Stimulated activated CD8-positive, alpha-beta memory T cell treated with anti-CD3 and anti-CD28 coated beads, Interleukin-4, amount 100 ng/mL, for 1 hour (primary cell): Measurements from ENCODE around the gene GRK7.
"Not testable (repeated sequence)": the region's sequence is repeated elsewhere in the genome, so short reads cannot be mapped to it uniquely, and the experiment has no call there.

Source experiments
- DNase-seq, 2 donors: peaks; one replicate each; pipeline ENCODE4 v3.0.0-alpha.2; 2020; ENCODE audit warnings: low read depth in 2 of 2, low spot score in 1 of 2

Gene GRK7

GRCh38 chr3:141754032-141754431, 9.2 kb upstream of the GRK7 start:
- no peak for DNase-seq

DNA sequence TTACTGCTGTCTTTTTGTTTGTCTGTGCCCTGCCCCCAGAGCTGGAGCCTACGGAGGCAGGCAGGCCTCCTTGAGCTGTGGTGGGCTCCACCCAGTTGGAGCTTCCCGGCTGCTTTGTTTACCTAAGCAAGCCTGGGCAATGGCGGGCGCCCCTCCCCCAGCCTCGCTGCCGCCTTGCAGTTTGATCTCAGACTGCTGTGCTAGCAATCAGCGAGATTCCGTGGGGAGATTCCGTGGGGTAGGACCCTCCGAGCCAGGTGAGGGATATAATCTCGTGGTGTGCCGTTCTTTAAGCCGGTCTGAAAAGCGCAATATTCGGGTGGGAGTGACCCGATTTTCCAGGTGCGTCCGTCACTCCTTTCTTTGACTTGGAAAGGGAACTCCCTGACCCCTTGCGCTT, 656 bp upstream of the GRK7 start:
- not testable (repeated sequence) for DNase-seq

- no peak for DNase-seq
Measured at GRCh38 chr3:141764045-141764444, 837 bp downstream of the GRK7 start.

GRCh38 chr3:141764465-141764864, 1.3 kb downstream of the GRK7 start:
- DNase-seq, result no peak

DNA sequence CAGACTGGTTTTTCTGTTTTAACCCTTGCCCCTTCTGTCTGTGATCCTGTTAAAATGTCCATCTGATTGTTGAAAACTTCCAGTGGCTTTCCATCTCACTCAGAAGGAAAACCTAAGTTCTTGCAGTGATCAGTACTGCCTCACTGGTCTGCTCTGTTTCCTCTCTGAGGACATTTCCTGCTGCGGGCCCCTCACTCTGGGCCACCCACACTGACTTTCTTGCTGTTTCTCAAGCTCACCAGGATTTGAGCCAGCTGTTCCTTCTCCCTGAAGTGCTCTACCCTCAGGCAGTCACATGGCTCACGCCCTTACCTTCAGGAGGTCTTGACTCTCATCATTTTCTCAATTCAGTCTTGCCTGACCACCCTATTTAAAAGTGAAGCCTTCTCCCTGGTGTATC, 1.8 kb downstream of the GRK7 start:
- no peak for DNase-seq

DNA sequence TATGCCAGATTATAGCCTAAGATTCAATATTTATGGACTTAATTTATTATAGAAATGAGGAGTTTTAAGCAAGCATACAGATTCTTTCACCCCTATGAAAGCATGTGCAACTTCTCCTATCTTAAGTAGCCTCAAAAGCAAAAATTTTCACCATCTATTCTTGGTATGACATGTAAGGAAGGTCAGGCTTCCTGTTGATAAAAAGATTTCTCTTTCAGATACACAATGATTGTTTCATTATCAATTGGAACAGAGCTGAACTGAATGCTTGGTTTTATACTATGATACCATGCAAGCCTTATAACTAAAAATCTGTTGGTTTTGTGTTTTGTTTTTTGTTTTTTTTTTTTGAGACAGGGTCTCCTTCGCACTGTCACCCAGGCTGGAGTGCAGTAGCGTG, 3.9 kb downstream of the GRK7 start:
- no peak for DNase-seq

- no peak for DNase-seq
Measured at GRCh38 chr3:141769221-141769894, 6.2 kb downstream of the GRK7 start.

- no peak for DNase-seq
Measured at GRCh38 chr3:141773676-141774075, 10.5 kb downstream of the GRK7 start.

DNA sequence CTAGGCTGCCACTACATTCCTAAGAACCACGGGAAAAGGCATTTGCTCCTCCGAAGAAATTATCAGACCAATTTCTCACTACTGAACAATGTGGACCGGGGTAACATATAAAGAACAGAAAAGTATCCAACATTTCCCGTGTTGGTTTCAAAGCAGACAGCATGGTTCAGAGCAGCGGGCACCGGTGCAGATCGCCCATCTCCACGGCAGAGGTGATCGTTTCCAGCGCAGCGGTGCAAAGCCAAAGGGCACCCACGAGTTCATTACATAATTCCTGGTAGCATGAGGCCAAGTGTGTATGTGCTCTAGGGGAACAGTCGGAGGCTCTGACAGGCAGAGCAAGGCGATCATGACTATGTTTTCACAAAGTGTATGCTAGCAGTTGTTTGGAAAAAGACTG, 13.2 kb downstream of the GRK7 start:
- no peak for DNase-seq

GRCh38 chr3:141776885-141777284, 13.7 kb downstream of the GRK7 start:
- no peak for DNase-seq

DNA sequence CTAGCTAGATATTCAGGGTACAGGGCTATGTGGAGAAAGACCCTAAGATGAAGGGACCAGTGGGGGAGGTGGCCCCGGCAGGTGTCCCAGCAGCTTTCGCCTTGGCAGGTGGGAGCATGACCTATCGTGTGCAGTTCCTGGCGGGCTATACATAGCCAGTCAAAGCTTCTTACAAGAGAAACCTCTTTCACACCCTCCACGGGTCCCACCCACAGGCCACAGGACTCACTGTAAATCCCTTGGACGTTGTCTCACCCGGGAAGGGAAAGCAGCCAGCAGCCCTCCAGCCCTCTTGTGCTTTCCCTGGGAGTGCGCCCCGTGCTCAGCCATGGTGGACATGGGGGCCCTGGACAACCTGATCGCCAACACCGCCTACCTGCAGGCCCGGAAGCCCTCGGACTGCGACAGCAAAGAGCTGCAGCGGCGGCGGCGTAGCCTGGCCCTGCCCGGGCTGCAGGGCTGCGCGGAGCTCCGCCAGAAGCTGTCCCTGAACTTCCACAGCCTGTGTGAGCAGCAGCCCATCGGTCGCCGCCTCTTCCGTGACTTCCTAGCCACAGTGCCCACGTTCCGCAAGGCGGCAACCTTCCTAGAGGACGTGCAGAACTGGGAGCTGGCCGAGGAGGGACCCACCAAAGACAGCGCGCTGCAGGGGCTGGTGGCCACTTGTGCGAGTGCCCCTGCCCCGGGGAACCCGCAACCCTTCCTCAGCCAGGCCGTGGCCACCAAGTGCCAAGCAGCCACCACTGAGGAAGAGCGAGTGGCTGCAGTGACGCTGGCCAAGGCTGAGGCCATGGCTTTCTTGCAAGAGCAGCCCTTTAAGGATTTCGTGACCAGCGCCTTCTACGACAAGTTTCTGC, 15.0 kb downstream of the GRK7 start:
- no peak for DNase-seq

DNA sequence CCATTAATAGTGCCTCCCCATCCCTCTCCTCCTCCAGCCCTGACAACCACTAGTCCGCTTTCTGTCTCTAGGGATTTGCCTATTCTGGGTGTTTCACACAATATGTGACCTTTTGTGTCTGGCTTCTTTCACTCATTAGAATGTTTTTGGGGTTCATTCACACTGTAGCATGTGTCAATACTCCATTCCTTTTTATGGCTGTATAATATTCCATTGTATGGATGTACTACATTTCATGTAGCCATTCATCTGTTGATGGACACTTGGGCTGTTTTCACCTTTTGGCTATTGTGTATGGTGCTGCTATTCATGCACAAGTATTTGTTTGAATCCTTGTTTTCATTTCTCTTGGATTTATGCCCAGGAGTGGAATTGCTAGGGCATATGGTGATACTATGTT, 16.5 kb downstream of the GRK7 start:
- DNase-seq, result no peak

DNA sequence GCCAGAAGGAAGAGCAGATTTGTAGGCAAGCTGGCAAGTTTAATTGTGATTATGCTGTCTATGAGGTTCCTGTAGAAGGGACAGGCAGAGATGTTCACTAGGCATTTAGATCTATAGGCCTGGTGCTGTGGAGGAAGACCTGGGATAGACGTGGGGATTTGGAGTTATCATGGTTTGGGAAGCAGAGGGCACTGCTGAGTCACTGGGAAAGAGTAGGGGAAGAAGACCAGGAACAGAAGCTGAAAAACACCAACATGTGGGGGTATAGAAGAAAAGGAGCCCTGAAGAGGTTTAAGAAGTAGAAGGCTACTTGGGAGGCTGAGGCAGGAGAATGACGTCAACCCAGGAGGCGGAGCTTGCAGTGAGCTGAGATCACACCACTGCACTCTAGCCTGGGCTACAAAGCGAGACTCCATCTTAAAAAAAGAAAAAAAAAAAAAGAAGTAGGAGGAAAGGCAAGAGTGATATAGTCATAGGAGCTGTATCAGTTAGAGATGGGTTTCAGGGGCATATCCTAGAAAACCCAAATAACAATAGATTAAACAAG, 19.3 kb downstream of the GRK7 start:
- no peak for DNase-seq

DNA sequence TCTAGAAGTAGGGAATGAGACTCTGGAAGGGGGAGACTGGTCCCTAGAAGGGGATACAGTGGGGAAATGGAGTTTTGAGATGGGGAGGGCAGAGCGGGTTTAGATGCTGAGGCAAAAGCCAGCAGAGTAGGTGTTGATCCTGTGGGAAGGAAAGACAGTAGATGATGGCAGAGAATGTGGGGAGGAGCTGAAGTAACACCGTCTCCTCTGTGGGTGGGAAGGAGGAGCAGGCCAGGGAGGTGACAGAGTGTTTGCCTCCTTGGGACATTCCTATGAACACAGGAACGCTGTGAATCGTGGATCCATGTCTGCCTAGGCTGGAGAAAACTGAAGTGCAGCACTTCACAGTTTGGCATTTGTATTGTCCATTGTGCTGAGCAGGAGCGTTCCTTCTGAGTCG, 20.4 kb downstream of the GRK7 start:
- DNase-seq, result no peak

GRCh38 chr3:141784096-141784495, 20.9 kb downstream of the GRK7 start:
- DNase-seq, result no peak

GRCh38 chr3:141784531-141784930, 21.3 kb downstream of the GRK7 start:
- DNase-seq, result no peak

DNA sequence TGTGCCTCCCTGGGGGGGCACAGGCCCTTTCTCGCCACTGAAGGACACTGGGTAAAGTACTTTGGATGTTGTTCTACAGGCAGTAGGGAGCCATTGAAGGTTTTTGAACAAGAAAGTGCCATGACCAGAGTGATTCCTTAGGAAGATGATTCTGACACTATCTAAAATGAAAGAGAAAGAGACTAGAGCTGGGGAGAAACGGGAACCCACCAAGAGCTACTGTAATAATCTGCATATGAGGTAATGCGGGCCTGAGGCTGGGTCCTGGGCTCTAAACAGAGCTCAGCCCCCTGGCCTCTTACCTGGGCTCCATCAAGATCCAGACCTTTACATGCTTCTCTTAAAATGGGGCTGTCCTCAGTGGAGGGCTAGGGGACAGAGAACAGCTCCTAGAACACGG, 24.9 kb downstream of the GRK7 start:
- DNase-seq, result no peak

- DNase-seq, result not testable (repeated sequence)
Measured at GRCh38 chr3:141788750-141789149, 25.5 kb downstream of the GRK7 start.

DNA sequence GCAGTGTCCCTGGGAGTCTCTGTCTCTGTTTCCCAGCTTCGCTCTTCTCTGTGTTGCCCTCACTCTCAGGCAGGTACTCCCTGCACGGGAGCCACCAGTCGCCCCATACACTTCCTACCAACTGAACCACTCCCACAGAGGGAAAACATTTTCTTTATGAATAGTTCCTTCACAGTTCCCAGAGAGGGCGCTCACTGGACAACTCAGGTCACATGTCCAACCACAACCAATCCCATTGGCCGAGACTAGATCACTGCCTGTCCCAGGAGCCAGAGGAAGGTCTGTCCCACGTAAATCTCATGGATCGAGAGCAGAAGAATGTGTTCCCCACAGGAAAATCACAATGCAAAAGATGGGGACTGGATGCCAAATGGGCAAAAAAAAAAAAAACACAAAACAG, 26.1 kb downstream of the GRK7 start:
- DNase-seq, result no peak

DNA sequence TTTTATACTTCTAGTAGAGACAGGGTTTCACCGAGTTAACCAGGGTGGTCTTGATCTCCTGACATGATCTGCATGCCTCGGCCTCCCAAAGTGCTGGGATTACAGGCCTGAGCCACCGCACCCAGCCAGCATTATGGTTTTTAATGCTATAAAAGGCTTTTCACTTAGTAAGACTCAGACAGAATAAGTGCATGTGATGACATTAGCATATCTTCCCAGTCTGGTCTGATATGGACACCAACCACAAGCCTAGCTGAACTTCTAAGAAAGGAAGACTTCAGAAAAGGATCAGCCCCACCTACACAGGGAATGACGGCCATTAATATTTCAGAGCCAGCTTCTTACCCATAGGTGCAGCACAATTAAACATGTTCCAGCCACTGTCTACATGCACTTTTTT, 27.0 kb downstream of the GRK7 start:
- DNase-seq, result no peak

GRCh38 chr3:141792495-141792894, 29.3 kb downstream of the GRK7 start:
- no peak for DNase-seq

DNA sequence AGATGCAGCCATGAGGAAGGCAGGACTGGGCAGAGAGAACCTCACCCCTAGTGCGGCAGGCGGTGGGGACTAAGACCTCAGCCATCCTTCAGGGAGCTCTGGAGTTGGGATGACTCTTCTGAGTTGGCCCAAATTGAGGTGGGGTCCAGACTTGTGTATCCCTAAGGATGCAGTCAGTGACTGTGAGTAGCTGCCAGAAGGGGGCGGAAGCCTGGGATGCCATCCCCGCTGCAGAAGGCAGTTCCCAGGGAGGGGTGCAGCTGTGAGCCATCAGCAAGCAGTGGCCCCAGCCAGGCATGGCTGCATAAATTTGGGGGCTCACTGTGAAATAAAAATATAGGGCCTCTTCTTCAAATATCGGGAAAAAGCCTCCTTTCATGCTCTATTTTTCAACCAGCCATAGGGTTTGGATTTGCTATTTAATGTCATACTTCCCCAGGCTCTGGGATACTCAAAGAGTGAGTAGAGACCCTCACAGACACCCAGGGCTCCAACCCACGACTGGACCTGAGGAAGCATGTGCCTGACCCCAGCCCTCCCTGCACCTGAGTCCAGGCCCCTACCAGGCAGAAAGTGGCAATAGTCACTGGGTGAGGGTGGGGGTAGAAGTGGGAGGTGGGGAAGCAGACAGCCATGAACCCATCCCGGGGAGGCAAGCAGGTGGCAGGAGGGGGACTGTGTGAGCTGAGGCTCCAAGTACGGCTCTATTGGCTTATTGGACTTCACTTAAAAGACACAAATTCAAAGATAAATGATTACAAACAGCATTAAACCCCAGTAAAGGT, 30.5 kb downstream of the GRK7 start:
- DNase-seq, result no peak
